ENCODE measurements around the gene RASD2.

RASD2 gene

GRCh38 chr22:35533365-35534029, 7.1 kb upstream of the RASD2 start:
- no peak for TF ChIP-seq CTCF (IDR thresholded peaks at IDR 0.05; ENCODE audit: extremely low read depth, insufficient read depth, missing control alignments)
- DNase-seq (ENCODE audit: low spot score) = no peak
- in situ Hi-C loops (cut with MboI; ENCODE audit: low pct_unique_long_range_greater_than_20kb, low sequenced_read_pairs, unreplicated experiment) = no loop called here

GRCh38 chr22:35534091-35534490, 6.5 kb upstream of the RASD2 start:
- in situ Hi-C loops (cut with MboI; ENCODE audit: low pct_unique_long_range_greater_than_20kb, low sequenced_read_pairs, unreplicated experiment) = no loop called here
- no peak for TF ChIP-seq CTCF (IDR thresholded peaks at IDR 0.05; ENCODE audit: extremely low read depth, insufficient read depth, missing control alignments)
- DNase-seq (ENCODE audit: low spot score) = no peak

- TF ChIP-seq CTCF (IDR thresholded peaks at IDR 0.05; ENCODE audit: extremely low read depth, insufficient read depth, missing control alignments) = no peak
- in situ Hi-C loops (cut with MboI; ENCODE audit: low pct_unique_long_range_greater_than_20kb, low sequenced_read_pairs, unreplicated experiment) = no loop called here
- DNase-seq (ENCODE audit: low spot score) = no peak
These were observed 3.4 kb upstream of the RASD2 start for GRCh38 chr22:35537232-35537631.

GRCh38 chr22:35538801-35539321, 1.8 kb upstream of the RASD2 start:
- no peak for DNase-seq (ENCODE audit: low spot score)
- TF ChIP-seq CTCF (IDR thresholded peaks at IDR 0.05; ENCODE audit: extremely low read depth, insufficient read depth, missing control alignments) = peak; percentile 41
- in situ Hi-C loops (cut with MboI; ENCODE audit: low pct_unique_long_range_greater_than_20kb, low sequenced_read_pairs, unreplicated experiment) = no loop called here

GRCh38 chr22:35539487-35539886, 1.1 kb upstream of the RASD2 start:
- no peak for DNase-seq (ENCODE audit: low spot score)
- in situ Hi-C loops (cut with MboI; ENCODE audit: low pct_unique_long_range_greater_than_20kb, low sequenced_read_pairs, unreplicated experiment) = no loop called here
- no peak for TF ChIP-seq CTCF (IDR thresholded peaks at IDR 0.05; ENCODE audit: extremely low read depth, insufficient read depth, missing control alignments)

- in situ Hi-C loops (cut with MboI; ENCODE audit: low pct_unique_long_range_greater_than_20kb, low sequenced_read_pairs, unreplicated experiment) = no loop called here
- DNase-seq (ENCODE audit: low spot score) = peak; percentile 94
- TF ChIP-seq CTCF (IDR thresholded peaks at IDR 0.05; ENCODE audit: extremely low read depth, insufficient read depth, missing control alignments) = no peak
These were observed 579 bp upstream of the RASD2 start for GRCh38 chr22:35539910-35540594.

Data from GM13977 (cell line).